Calu3 (cell line): Measurements from ENCODE around the gene PAX2. TPM values are rescaled to one million over a fixed set of nuclear protein-coding genes. Genes with fewer than 3 reads are reported as not detected.

Source experiments
- BruUV-seq: library from RNA; stranded (reverse); fragments of 400-500 nt; replicated peaks from 2 replicates; lab custom pipeline; 2021; lab: Mats Ljungman, UMichigan
- CTCF ChIA-PET: fragments of 300-600 bp; sonication (Branson Sonifier 250); formaldehyde crosslinking; loops from one replicate; lab custom pipeline; 2022; ENCODE audit warnings: antibody characterized with exemption; lab: Charles Lee
- DNase-seq: peaks from one replicate; pipeline ENCODE4 v3.0.0; 2022
- H3K27ac Mint-ChIP-seq: one replicate; pipeline ENCODE4 v1.8.0; 2022; ENCODE audit warnings: mixed read lengths; ENCODE audit not compliant: unreplicated experiment
- H3K27me3 Mint-ChIP-seq: one replicate; pipeline ENCODE4 v1.8.0; 2022; ENCODE audit warnings: mixed read lengths; ENCODE audit not compliant: unreplicated experiment
- H3K36me3 Mint-ChIP-seq: one replicate; pipeline ENCODE4 v1.8.0; 2022; ENCODE audit warnings: mild to moderate bottlenecking, moderate library complexity, mixed read lengths; ENCODE audit not compliant: insufficient read depth, unreplicated experiment
- H3K4me1 Mint-ChIP-seq: one replicate; pipeline ENCODE4 v1.8.0; 2022; ENCODE audit warnings: mild to moderate bottlenecking, low read depth, mixed read lengths; ENCODE audit not compliant: unreplicated experiment
- H3K4me3 Mint-ChIP-seq: one replicate; pipeline ENCODE4 v1.8.0; 2022; ENCODE audit warnings: mild to moderate bottlenecking, low read depth, moderate library complexity, mixed read lengths; ENCODE audit not compliant: unreplicated experiment
- H3K9me3 Mint-ChIP-seq: one replicate; pipeline ENCODE4 v1.8.0; 2022; ENCODE audit warnings: low read depth, mixed read lengths; ENCODE audit not compliant: unreplicated experiment
- intact Hi-C: fragments of 100-400 bp; cut with micrococcal nuclease; formaldehyde crosslinking; loops from one replicate; pipeline ENCODE4 v1.10.0; 2022; ENCODE audit not compliant: unreplicated experiment
- total RNA-seq: library from RNA; stranded (reverse); gene quantifications from 2 replicates; pipeline ENCODE4 v1.2.3, GENCODE V29; 2022
- TF ChIP-seq, protein P1 (sequence below): fragments of 200-600 bp; IDR thresholded peaks from one replicate; pipeline ENCODE4 v1.8.0; 2022; ENCODE audit warnings: antibody characterized with exemption; ENCODE audit not compliant: unreplicated experiment

PAX2 gene
- total RNA-seq, 1 experiment from 2014 or later = not detected

DNA sequence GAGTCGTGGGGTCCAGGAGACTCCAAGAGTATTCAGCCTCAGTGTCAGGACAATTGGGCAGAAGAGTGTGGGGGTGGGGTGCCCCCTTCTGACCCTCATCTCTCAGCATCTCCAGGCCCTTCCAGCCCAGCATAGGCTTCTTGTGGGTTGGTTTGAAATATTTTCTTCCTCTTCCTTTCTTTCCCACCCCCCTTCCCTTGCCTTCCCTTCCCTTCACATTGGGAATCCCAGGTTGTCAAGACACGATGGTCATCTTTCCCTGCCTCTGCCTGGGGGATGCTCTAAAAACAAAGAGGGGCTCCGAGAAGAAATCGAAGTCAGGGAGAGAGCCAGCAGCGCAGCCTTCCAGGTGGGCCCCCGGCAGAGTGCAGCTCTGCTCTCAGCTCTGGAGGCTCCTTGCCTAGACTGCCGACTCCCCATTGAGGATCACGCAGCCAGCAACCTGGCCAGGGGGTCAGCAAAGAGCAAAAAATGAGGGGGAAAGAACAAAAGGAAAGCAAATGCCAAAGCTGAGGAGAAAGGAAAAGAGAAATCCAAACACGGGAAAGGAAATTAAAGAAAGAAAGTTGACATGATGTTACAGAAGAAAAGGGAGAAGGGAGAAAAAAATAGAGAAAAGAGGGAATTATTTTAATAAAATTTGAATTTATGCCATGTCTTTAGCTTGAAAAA is 1.5 kb downstream of the PAX2 start:
- intact Hi-C loops = loop anchor here (10.0 kb wide), 1 partner anchor 72 kb away; no protein-coding TSS in a partner anchor
- no TSS peak for BruUV-seq
- H3K36me3 Mint-ChIP-seq = no peaks in the 10 kb centered on the region
- H3K27ac Mint-ChIP-seq = peak overlapping the region; percentile 2
- CTCF ChIA-PET = no interaction called here
- peaks cover 92% of the 10 kb centered on the region for H3K27me3 Mint-ChIP-seq
- no peak overlapping the region for H3K4me3 Mint-ChIP-seq
- TF ChIP-seq, protein P1, sequence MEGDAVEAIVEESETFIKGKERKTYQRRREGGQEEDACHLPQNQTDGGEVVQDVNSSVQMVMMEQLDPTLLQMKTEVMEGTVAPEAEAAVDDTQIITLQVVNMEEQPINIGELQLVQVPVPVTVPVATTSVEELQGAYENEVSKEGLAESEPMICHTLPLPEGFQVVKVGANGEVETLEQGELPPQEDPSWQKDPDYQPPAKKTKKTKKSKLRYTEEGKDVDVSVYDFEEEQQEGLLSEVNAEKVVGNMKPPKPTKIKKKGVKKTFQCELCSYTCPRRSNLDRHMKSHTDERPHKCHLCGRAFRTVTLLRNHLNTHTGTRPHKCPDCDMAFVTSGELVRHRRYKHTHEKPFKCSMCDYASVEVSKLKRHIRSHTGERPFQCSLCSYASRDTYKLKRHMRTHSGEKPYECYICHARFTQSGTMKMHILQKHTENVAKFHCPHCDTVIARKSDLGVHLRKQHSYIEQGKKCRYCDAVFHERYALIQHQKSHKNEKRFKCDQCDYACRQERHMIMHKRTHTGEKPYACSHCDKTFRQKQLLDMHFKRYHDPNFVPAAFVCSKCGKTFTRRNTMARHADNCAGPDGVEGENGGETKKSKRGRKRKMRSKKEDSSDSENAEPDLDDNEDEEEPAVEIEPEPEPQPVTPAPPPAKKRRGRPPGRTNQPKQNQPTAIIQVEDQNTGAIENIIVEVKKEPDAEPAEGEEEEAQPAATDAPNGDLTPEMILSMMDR = no peak
- no peak for DNase-seq
- H3K9me3 Mint-ChIP-seq = no peaks in the 10 kb centered on the region
- H3K4me1 Mint-ChIP-seq = peaks cover 16% of the 10 kb centered on the region

DNA sequence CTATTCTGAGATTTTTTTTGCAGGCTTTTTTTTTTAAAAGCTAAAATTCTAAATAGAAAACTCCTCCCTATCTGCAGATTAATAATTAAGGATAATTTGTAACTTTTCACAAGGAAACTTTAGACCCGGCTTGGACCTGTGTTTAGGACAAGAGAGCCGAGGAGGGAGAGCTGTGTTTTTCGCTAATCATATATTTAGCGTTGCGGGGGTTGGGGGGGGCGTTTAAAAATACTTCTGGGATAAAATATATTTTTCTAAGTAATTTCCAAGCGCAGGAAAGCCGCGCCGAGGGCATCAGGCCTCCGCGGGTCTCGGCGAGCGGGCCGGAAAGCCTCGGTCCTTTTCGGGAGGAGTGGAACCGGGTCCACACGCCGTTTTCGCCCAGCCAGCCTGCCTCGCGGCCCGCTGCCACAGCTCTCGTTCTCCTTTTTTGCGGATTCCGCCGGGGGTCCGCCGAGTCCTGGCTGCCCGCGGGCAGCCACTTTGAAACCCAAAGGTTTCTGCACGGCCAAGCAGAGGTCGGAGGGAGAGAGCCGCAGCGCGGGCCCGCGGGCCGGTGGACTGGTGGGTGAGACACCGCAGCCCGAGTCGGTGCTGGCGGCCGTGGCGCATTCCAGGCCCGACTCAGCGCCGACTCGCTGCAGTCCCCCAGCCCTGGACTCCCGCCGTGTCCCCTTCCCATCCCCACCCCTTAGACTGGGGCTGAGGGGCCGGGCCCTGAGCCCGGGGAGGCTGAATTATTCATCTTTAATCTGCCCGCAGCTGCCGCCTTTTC is 2.3 kb downstream of the PAX2 start:
- Mint-ChIP-seq H3K9me3 (no peaks in the 10 kb centered on the region), H3K27me3 (peaks cover 92% of the 10 kb centered on the region), H3K4me3 (no peak overlapping the region), H3K27ac (no peak overlapping the region), H3K36me3 (no peaks in the 10 kb centered on the region), H3K4me1 (peaks cover 16% of the 10 kb centered on the region)
- CTCF ChIA-PET = no interaction called here
- TF ChIP-seq, protein P1 = no peak
- no peak for DNase-seq
- intact Hi-C loops = loop anchor here (10.0 kb wide), 1 partner anchor 73 kb away; no protein-coding TSS in a partner anchor
- BruUV-seq = no TSS peak

DNA sequence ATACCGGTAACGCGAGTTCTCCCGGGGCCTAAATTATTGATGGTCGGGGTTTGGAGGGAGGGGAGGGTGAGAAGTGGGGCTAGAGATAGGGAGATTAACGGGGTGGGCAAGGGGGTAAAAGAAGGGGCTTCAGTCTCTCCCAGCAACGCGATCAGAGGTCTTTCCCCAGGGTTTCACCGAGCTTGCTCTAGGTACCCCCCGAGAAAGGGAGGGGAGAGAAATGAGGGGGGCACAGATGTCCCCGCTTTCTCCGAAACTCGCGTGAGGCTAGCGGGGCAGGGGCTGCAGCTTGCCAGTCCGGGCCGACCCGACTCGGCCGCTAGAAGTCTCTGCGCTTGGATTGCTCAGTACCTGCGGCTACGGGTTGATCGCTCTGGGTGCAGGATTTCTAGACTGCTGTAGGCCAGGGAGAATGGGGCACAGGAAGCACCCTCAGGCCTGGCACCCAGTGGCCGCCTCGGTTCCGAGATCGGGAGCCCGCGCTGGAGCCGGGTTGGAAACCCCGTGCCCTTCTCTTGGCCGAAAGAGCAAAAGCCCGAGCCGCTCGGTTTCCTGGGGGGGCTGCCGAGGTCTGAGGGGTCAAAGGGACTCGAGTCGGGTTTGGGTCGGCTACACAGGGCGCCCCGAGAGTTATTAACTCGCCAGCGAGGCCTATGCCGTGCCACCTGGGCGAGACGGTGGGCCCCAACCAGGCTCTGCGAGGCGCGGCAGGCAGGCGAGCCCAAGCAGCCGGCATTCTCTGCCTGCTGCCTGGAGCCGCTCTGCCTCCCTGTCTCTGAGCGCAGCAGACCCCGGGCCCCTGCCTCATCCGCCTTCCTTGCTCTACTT is 3.1 kb downstream of the PAX2 start:
- CTCF ChIA-PET = no interaction called here
- Mint-ChIP-seq H3K27me3 (peaks cover 92% of the 10 kb centered on the region), H3K4me1 (peaks cover 16% of the 10 kb centered on the region), H3K36me3 (no peaks in the 10 kb centered on the region), H3K4me3 (no peak overlapping the region), H3K9me3 (no peaks in the 10 kb centered on the region), H3K27ac (no peak overlapping the region)
- BruUV-seq = no TSS peak
- no peak for DNase-seq
- TF ChIP-seq, protein P1 = no peak
- intact Hi-C loops = loop anchor here (10.0 kb wide), 1 partner anchor 74 kb away; no protein-coding TSS in a partner anchor

DNA sequence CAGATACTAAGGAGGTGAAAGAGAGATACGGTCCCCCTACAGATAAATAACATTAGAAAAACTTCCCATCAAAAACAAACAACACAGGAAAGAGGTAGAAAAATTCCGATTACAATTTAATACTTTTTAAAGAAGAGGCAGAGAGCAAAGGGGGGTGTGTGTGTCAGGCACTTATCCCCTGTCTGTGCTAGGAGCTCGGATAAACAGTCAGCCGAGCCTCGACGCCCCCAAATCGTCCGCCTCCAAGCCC is 3.6 kb downstream of the PAX2 start:
- peaks cover 16% of the 10 kb centered on the region for H3K4me1 Mint-ChIP-seq
- intact Hi-C loops = loop anchor here (10.0 kb wide), 1 partner anchor 74 kb away; no protein-coding TSS in a partner anchor
- BruUV-seq = no TSS peak
- CTCF ChIA-PET = no interaction called here
- no peaks in the 10 kb centered on the region for H3K9me3 Mint-ChIP-seq
- peaks cover 92% of the 10 kb centered on the region for H3K27me3 Mint-ChIP-seq
- TF ChIP-seq, protein P1 = no peak
- H3K27ac Mint-ChIP-seq = no peak overlapping the region
- DNase-seq = no peak
- H3K36me3 Mint-ChIP-seq = no peaks in the 10 kb centered on the region
- H3K4me3 Mint-ChIP-seq = no peak overlapping the region
